Fibroblast of lung (primary cell): ENCODE data around the gene RAB10. TPM values are rescaled to one million over a fixed set of nuclear protein-coding genes. Genes with fewer than 3 reads are reported as not detected.

Experiments
- DNase-seq, 2 donors: peaks; one replicate each; pipeline versions ENCODE4 v3.0.0 to v3.0.0-alpha.2; 2010; ENCODE audit warnings: low read depth in 2 of 2
- H2AFZ ChIP-seq: 2 replicates; pipeline ENCODE4 v1.5.1; 2012; ENCODE audit warnings: low read length, control low read depth, inconsistent platforms
- H3K27ac ChIP-seq: 2 replicates; pipeline ENCODE4 v1.5.1; 2011; ENCODE audit warnings: low read length, control low read depth; ENCODE audit not compliant: insufficient read depth
- H3K27me3 ChIP-seq: 2 replicates; pipeline ENCODE4 v1.5.1; 2011; ENCODE audit warnings: mild to moderate bottlenecking, low read length; ENCODE audit not compliant: control insufficient read depth, insufficient read depth
- H3K36me3 ChIP-seq: 2 replicates; pipeline ENCODE4 v1.5.1; 2011; ENCODE audit warnings: low read length; ENCODE audit not compliant: control insufficient read depth, insufficient read depth
- H3K4me1 ChIP-seq: 2 replicates; pipeline ENCODE4 v1.5.1; 2011; ENCODE audit warnings: low read length; ENCODE audit not compliant: control insufficient read depth, insufficient read depth; ENCODE audit errors: extremely low read depth
- H3K4me2 ChIP-seq: 2 replicates; pipeline ENCODE4 v1.5.1; 2011; ENCODE audit warnings: low read length, control low read depth; ENCODE audit not compliant: insufficient read depth; ENCODE audit errors: extremely low read depth
- H3K4me3 ChIP-seq, 4 experiments: fragments of 200-600 bp in 1 of 4; sonication (generic) in 1 of 4; replicated peaks in 1 of 4; 2 replicates each; pipeline ENCODE4 v1.5.1; 2011 to 2016; ENCODE audit warnings: low read length in 4 of 4, low read depth in 3 of 4, mild to moderate bottlenecking in 3 of 4, control low read depth in 2 of 4, inconsistent platforms in 1 of 4, mixed read lengths in 1 of 4; ENCODE audit not compliant: insufficient read depth in 1 of 4; ENCODE audit errors: control extremely low read depth in 1 of 4
- H3K79me2 ChIP-seq: 2 replicates; pipeline ENCODE4 v1.5.1; 2012; ENCODE audit warnings: mild to moderate bottlenecking, low read length, inconsistent platforms; ENCODE audit not compliant: control insufficient read depth, insufficient read depth
- H3K9ac ChIP-seq: 2 replicates; pipeline ENCODE4 v1.5.1; 2011; ENCODE audit warnings: mild to moderate bottlenecking, low read length, control low read depth; ENCODE audit not compliant: insufficient read depth
- H3K9me3 ChIP-seq: 2 replicates; pipeline ENCODE4 v1.5.1; 2012; ENCODE audit warnings: low read depth, low read length; ENCODE audit not compliant: control insufficient read depth, insufficient read depth
- H4K20me1 ChIP-seq: 2 replicates; pipeline ENCODE4 v1.5.1; 2011; ENCODE audit warnings: low read length; ENCODE audit not compliant: control insufficient read depth, insufficient read depth; ENCODE audit errors: extremely low read depth
- EZH2 ChIP-seq: IDR thresholded peaks from 2 replicates; pipeline ENCODE4 v1.5.1; 2012; ENCODE audit warnings: low read length, control low read depth, mild to moderate bottlenecking; ENCODE audit errors: missing control alignments
- polyA plus RNA-seq, 2 donors: library from polyadenylated mRNA; depleted of rRNA in 1 of 2; stranded (reverse) in 1 of 2; unstranded in 1 of 2; fragments of >200 nt; gene quantifications; 2 replicates each; pipeline ENCODE4 v1.2.1, GENCODE V29; 2011 to 2012; ENCODE audit warnings: missing spikeins in 1 of 2
- total RNA-seq: library from RNA; depleted of rRNA; stranded (reverse); fragments of >200 nt; gene quantifications from 2 replicates; pipeline ENCODE4 v1.2.1, GENCODE V29; 2014
- TF ChIP-seq, protein P1 (sequence below), 2 donors: IDR thresholded peaks in 1 of 2; conservative IDR thresholded peaks in 1 of 2; 1 replicate in 1 of 2; 2 replicates in 1 of 2; pipeline ENCODE4 v1.5.1; 2011 to 2012; ENCODE audit warnings: low read length in 2 of 2, control low read depth in 1 of 2, inconsistent platforms in 1 of 2, low read depth in 1 of 2, mild to moderate bottlenecking in 1 of 2

RAB10 gene
- total and polyA plus RNA-seq, 2 donors (not counting 1 experiment from before 2014, with no cell fraction given) = 94.1 to 253 TPM

GRCh38 chr2:26178246-26178645 is 144.4 kb downstream of the RAB10 start:
- Histone ChIP-seq H3K27ac (no peak overlapping the region), H3K4me1 (peaks cover 4% of the 10 kb centered on the region), H4K20me1 (no peaks in the 10 kb centered on the region), H3K9me3 (no peaks in the 10 kb centered on the region), H3K79me2 (no peaks in the 10 kb centered on the region), H3K27me3 (peaks cover 13% of the 10 kb centered on the region), H3K4me3 (peak overlapping the region in 1 of 4 experiments; percentile 59), H3K36me3 (no peaks in the 10 kb centered on the region), H3K9ac (no peak overlapping the region), H2AFZ (no peak overlapping the region), H3K4me2 (no peak overlapping the region)
- TF ChIP-seq, protein P1, sequence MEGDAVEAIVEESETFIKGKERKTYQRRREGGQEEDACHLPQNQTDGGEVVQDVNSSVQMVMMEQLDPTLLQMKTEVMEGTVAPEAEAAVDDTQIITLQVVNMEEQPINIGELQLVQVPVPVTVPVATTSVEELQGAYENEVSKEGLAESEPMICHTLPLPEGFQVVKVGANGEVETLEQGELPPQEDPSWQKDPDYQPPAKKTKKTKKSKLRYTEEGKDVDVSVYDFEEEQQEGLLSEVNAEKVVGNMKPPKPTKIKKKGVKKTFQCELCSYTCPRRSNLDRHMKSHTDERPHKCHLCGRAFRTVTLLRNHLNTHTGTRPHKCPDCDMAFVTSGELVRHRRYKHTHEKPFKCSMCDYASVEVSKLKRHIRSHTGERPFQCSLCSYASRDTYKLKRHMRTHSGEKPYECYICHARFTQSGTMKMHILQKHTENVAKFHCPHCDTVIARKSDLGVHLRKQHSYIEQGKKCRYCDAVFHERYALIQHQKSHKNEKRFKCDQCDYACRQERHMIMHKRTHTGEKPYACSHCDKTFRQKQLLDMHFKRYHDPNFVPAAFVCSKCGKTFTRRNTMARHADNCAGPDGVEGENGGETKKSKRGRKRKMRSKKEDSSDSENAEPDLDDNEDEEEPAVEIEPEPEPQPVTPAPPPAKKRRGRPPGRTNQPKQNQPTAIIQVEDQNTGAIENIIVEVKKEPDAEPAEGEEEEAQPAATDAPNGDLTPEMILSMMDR (conservative IDR thresholded peaks at IDR 0.05 in 1 of 2, IDR thresholded peaks at IDR 0.05 in 1 of 2; ENCODE audit: low read depth in 1 of 2, low read length in 2 of 2) = no peak
- no peak for TF ChIP-seq EZH2
- no peak for DNase-seq

DNA sequence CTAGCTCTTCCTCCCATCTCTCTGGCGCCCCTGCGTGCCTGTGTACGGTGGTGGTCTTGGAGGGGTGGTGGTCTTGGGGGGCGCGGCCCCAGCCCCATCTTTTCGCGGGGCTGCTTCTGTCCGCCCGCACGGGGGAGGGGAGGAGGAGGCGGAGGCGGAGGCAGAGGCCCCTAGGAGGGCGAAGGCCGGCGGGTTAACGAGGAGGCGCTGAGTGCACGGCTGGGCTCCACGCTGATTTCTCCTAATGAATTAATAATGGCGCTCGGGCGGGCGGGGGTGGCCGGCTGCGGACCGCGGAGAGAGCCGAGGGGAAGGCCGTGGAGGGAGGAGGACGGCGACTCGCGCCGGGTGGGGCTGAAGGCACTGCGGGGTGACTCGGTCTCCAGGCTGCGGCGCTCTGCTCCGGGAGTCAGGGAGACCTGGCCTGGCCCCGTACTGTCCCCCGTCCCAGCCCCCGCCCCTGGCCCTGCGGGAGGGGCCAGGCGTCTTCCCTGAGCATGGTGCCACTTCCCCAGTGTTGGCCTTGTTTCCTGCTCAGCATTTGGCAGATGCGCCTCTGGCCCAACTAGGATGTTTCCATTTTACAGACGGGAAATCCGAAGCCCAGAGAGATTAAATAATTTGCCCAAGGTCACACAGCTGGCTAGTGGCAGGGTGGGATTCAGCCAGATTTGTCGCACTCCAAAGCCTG is 145.0 kb downstream of the RAB10 start:
- Histone ChIP-seq H3K36me3 (no peaks in the 10 kb centered on the region), H3K9ac (no peak overlapping the region), H4K20me1 (no peaks in the 10 kb centered on the region), H3K4me2 (peak overlapping the region; percentile 62), H3K27ac (no peak overlapping the region), H3K4me3 (peak overlapping the region in 3 of 4 experiments; percentile 23 to 59 (median 43)), H3K9me3 (no peaks in the 10 kb centered on the region), H3K27me3 (peaks cover 13% of the 10 kb centered on the region), H3K4me1 (peaks cover 4% of the 10 kb centered on the region), H2AFZ (peak overlapping the region; percentile 61), H3K79me2 (no peaks in the 10 kb centered on the region)
- no peak for DNase-seq
- no peak for TF ChIP-seq EZH2
- TF ChIP-seq, protein P1 (conservative IDR thresholded peaks at IDR 0.05 in 1 of 2, IDR thresholded peaks at IDR 0.05 in 1 of 2; ENCODE audit: low read depth in 1 of 2, low read length in 2 of 2) = no peak

DNA sequence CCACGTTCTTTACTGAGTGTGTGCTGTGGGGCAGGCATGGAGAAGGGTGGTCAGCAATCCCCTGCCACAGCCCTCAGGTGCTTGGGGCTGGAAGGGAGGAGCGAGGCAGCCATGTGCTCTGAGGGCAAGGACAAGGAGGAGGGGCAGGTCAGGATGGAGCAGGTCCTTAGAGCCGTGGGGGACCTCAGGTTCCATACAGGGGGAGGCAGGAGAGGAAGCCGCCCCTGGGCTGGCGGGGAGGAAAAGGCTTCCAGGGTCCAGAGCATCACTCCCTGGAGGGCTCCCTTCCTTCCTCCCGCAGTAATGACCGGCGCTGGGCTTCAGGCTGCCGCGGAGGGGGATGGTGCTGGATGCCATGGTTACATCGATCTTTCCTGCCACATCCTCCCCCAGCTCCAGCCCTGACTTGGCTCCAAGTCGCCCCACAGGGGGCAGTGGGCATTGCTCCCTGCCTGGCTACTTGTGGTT is 145.6 kb downstream of the RAB10 start:
- Histone ChIP-seq H2AFZ (no peak overlapping the region), H3K4me3 (peak overlapping the region in 1 of 4 experiments; percentile 59)
- DNase-seq = no peak

More for the DNA sequence above, 145.6 kb downstream of the RAB10 start:
- Histone ChIP-seq H3K9me3 (no peaks in the 10 kb centered on the region), H3K27me3 (peaks cover 8% of the 10 kb centered on the region), H3K79me2 (no peaks in the 10 kb centered on the region), H3K27ac (no peak overlapping the region), H3K4me2 (no peak overlapping the region), H4K20me1 (no peaks in the 10 kb centered on the region), H3K4me1 (peaks cover 4% of the 10 kb centered on the region), H3K36me3 (no peaks in the 10 kb centered on the region), H3K9ac (no peak overlapping the region)
- TF ChIP-seq, protein P1 (conservative IDR thresholded peaks at IDR 0.05 in 1 of 2, IDR thresholded peaks at IDR 0.05 in 1 of 2; ENCODE audit: low read depth in 1 of 2, low read length in 2 of 2) = no peak
- no peak for TF ChIP-seq EZH2
